NCI-H146 (cell line): ENCODE measurements around the gene TREML2.
A peak's percentile ranks its signal among the peaks of the same experiment; 100 is the strongest.

Source experiments
- DNase-seq: peaks from one replicate; lab custom pipeline; 2025; lab: John Stamatoyannopoulos, UW

Gene TREML2

DNA sequence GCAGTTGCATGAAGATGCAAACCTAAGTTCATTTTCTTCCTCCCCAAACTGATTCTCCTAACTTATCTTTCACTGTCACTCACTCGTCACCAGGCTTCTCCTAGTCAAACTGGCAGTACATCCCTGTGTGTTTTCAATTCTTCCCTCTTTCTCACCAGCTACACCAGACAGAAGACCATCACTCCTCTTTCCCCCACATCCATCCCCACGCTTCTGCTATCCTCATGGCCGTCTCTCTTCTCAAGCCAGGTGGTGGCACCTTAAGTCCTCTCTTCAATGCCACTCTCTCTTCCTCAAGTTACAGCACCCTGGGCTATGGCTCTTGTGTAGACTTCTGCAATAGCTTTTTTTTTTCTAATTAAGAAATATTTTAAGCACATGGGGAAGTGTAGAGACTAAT lies 23.7 kb downstream of the TREML2 start:
- no peak for DNase-seq

GRCh38 chr6:41176189-41176588 lies 24.8 kb downstream of the TREML2 start:
- no peak for DNase-seq

- DNase-seq, result no peak
These were observed 25.9 kb downstream of the TREML2 start for GRCh38 chr6:41175084-41175483.

- DNase-seq, result no peak
These were observed 26.3 kb downstream of the TREML2 start for GRCh38 chr6:41174610-41175009.

GRCh38 chr6:41171908-41172307 lies 29.0 kb downstream of the TREML2 start:
- no peak for DNase-seq

- no peak for DNase-seq
These were observed 30.3 kb downstream of the TREML2 start for GRCh38 chr6:41170547-41171160.

- no peak for DNase-seq
These were observed 33.6 kb downstream of the TREML2 start for GRCh38 chr6:41167173-41167963.

DNA sequence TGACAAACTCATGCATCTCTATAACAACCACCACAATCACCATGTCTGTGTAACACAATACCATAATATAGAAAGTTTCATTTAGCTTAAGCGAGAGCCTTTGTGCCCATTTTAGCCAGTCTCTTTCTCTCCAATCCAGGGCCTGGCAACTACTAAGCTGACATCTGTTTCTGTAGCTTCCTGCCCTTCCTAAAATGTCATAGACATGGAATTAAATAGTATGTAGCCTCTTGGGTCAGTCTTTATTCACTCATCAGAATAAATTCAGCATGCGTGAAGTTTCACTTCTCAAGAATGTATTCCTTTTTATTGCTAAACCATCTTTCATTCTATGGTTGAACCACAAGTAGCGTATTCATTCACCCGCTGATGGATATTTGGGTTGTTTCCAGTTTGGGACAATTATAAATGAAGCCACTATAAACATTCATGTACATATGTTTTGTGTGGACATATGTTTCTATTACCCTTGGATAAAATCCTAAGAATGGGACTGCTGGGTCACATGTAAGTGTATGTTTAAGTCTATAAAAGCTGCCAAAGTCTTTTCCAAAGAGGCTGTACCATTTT lies 36.3 kb downstream of the TREML2 start:
- no peak for DNase-seq

DNA sequence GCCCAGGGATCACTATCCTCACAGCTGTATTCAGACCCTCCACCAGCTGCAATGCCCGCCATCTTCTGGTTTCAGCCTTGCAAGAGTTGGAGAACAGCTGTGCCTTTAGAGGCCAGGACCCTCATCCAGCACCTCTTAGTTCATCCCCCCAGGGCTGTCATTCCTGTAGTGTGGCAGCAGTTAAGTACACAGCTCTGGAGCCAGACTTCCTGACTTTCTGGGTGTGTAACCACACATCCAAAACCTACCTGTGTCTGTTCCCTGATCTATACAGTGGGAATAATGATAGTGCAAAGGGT lies 37.6 kb downstream of the TREML2 start:
- DNase-seq, result no peak

- no peak for DNase-seq
These were observed 38.1 kb downstream of the TREML2 start, which contains the start of gene TREM2 for GRCh38 chr6:41162687-41163418. Gene TREM2, minus strand, starts transcription at chr6:41163116. Its CDS starts 34 bp downstream, at chr6:41163082.

DNA sequence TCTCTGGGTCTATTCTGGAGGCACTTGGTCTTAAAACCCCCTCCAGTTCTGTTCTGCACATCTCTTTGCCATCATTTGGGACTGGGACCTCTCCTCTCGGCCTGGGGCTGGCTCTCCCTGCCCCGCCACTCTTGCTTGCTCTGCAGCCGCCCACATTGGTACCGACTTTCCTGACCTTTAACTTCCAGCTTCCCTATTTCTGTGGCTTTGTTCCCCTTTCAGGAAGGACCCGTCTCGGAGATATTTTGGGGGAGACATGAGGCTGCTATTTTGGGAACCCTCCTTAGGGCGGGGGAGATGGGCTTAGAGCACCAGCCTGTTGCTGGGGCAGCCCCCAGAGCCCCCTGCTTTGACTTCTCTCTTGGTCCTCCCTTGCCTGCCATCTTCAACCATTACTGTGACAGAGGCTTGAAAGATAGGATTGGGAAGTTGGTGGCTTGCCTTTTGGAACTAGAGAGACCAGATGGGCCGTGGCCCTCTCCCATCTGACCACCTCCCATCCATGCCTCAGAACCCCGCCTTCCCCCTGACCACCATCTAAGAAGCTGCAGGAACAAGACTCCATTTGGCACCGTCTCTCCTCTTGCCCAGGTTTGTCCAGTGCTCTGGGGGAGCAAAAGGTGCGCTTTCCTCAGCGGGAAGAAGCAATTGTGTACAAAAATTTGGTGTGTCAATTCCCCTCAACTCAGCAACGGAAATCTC lies 38.9 kb downstream of the TREML2 start:
- no peak for DNase-seq

DNA sequence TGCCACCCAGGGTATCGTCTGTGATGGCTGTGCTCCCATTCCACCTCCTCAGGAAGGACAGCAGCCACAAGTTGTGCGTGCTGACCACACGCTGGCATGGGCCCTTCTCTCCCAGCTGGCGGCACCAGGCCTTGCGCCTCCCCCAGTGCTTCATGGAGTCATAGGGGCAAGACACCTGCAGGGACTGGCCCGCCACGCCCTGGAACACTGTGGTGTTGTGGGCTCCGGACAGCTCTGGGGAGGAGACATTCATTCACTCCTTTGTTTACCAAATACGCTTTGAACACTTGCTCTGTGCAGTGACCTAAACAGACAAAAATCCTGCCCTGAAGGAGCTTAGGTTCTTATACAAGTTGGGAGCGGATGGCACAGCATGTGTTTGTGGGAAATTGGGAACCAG lies 39.6 kb downstream of the TREML2 start:
- DNase-seq, result no peak

- DNase-seq, result no peak
These were observed 40.0 kb downstream of the TREML2 start for GRCh38 chr6:41160933-41161332.

DNA sequence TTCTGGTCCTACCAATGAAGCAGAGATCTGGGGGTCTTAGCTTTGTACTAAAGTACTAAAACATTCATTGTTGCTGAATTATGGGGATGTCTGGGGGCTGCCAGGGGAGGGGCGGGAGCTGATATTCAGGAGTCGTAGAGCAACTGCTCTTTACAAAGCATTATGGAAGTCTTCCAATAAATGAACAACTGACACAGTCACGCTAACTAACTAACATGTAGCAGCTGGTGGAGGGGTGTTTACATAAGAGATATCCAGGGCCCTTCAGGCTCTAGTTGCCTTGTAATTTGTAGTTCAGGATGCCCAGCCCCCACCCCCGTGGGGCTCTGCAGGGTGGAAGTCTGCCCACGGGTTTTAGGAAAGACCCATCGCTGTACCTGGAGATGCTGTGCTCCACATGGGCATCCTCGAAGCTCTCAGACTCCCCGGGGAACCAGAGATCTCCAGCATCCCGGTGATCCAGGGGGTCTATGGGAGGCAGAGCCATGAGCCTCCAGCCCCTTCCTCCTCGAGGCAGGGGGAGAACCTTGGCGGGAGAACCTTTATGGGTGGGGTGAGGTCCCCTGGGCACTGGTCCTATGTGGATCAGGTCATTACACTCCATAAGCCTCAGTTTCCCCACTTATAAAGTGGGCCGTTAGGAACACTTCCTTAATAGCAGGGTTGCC lies 41.4 kb downstream of the TREML2 start:
- DNase-seq, result peak; percentile 24

DNA sequence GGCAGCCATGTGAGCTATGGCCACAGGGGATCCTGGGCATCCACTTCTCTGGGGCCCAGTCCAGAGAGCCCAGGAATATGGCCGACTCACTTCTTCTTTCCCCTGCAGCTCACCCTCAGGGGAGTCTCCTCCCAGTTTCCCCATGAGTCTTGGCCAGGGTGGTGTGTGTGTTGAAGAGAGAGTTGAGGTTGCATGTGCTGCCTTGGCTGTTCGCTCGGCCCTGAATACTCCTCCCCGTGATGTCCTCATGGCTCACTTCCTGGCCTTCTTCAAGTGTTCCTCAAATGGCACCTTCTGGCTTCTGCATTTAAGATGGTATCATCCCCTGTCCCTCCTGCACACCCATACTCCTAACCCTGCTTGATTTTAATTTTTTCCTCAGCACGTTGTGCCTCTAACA lies 43.6 kb downstream of the TREML2 start:
- no peak for DNase-seq

DNA sequence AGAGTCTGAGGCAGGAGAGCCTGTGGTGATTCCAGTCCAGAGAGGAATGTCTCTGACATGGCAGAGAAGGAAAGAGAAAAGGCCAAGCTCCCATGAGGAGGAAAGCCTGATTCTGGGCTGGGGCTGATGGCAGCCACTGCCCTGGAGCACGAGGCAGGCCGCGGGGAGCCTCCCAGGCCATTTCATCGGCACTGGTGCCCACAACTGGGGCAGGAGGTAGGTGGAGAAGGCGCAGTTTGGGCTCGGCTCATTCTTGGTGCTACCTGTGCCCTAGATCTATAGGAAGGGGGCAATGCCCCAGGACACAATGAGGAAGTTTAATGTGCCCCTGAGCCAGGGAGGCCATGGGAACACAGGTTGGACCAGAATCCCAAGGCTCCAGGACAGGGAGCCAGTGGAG lies 44.2 kb downstream of the TREML2 start:
- DNase-seq, result no peak

DNA sequence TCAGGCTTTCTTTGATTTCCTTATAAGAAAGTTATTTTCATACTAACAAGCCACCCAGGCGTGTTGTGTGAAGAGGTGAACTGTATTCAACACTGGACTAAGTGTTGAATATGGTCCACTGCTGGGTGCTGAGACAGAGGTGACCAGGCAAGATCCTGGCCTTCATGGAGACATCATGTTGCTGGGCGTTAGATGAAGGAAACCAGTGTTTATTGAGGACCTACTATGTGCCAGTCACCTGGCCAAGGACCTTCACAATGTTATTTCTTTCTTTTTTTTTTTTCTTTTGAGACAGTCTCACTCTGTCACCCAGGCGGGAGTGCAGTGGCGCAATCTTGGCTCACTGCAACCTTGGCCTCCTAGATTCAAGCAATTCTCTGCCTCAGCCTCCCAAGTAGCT lies 44.9 kb downstream of the TREML2 start:
- no peak for DNase-seq

- no peak for DNase-seq
These were observed 45.7 kb downstream of the TREML2 start for GRCh38 chr6:41155132-41155805.

DNA sequence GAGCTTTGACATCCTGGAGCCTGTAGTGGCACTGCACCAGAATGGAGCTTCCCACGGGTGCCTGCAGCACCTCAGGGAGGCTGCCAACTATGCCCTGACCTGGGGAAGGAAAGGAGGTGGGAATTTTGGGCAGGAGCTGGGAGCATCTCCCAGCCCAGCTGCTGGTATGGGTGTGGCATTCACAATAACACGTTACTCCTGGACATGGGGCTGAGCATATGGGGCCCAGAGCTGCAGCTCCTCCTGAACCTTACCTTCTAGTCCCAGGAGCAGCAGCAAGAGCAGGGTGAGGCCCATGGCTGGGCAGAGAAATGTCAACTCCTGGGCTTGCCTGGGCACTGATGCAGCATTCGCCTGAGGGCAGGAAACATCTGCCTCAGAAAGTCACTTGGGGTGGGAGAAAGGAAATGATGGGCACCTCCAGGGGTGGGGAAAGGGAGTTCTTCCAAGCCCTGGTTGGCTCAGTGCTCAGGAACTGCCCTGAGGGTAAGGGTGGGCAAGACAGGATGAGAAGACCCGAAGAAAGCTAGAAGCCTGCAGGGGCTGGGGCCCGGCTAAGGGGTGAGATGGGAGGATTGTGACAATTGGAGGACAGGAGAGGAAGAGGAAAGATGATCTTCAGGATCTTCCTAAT lies 46.8 kb downstream of the TREML2 start, which contains the start of gene TREML1:
Gene TREML1 (minus strand): TSS at position 356 of the 634 bp plus-strand sequence. CDS start 59 bp downstream, at position 297.
- DNase-seq, result no peak

DNA sequence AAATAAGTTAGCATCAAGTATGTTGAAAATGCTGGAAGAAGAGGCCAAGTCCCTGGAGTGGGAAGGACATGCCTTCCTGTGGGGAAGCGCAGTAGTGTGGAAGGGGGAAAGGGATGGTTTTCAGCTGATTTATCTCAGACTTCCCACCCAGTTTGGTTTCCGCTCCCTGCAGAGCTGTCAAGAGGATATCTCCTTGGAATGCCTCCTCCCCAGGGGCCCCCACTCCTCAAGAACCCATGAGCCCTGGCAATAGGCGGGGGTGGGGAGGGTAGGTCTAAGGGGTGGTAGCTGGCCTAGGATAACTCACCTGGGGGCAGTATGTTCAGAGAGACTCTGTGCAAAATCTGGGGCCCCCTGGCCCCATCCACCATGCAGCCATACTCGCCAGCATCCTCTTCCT lies 47.5 kb downstream of the TREML2 start:
- DNase-seq, result no peak
